PC-9 (cell line): ENCODE measurements around the gene MIGA2. TPM values are rescaled to one million over a fixed set of nuclear protein-coding genes. Genes with fewer than 3 reads are reported as not detected.

ENCODE experiments used
- BruUV-seq: library from RNA; stranded (reverse); fragments of 400-500 nt; replicated peaks from 2 replicates; lab custom pipeline; 2021; lab: Mats Ljungman, UMichigan
- CTCF ChIA-PET: fragments of 300-600 bp; sonication (Branson Sonifier 250); formaldehyde crosslinking; loops from one replicate; lab custom pipeline; 2022; ENCODE audit warnings: antibody characterized with exemption; lab: Charles Lee
- POLR2A ChIA-PET: fragments of 300-600 bp; sonication (Branson Sonifier 250); formaldehyde crosslinking; loops from one replicate; lab custom pipeline; 2022; ENCODE audit warnings: antibody characterized with exemption; ENCODE audit not compliant: unreplicated experiment; lab: Charles Lee
- DNase-seq, 2 experiments: peaks; one replicate each; pipeline versions ENCODE4 v3.0.0 to v3.0.0-alpha.2; 2015 to 2022; ENCODE audit warnings: mixed read lengths in 1 of 2
- H2AFZ ChIP-seq: fragments of 200-600 bp; sonication (generic); 2 replicates; pipeline ENCODE4 v1.8.1; 2017; ENCODE audit warnings: antibody characterized with exemption
- H3F3A ChIP-seq: fragments of 200-600 bp; sonication (generic); 2 replicates; pipeline ENCODE4 v1.8.1; 2017; ENCODE audit warnings: antibody characterized with exemption, mild to moderate bottlenecking, low read depth; ENCODE audit not compliant: insufficient read depth
- H3K27ac ChIP-seq: fragments of 200-600 bp; sonication (generic); 2 replicates; pipeline ENCODE4 v1.6.1; 2016; ENCODE audit warnings: mixed run types
- H3K27me3 ChIP-seq: fragments of 200-600 bp; sonication (generic); 2 replicates; pipeline ENCODE4 v1.6.1; 2016; ENCODE audit warnings: low read depth, mixed run types; ENCODE audit not compliant: insufficient read depth
- H3K36me3 ChIP-seq: fragments of 200-600 bp; sonication (generic); 2 replicates; pipeline ENCODE4 v1.6.1; 2016; ENCODE audit warnings: low read depth, mixed run types
- H3K4me1 ChIP-seq: fragments of 200-600 bp; sonication (generic); replicated peaks from 2 replicates; pipeline ENCODE4 v1.6.1; 2016; ENCODE audit warnings: mixed run types; ENCODE audit not compliant: insufficient read depth
- H3K4me2 ChIP-seq: fragments of 200-600 bp; sonication (generic); 2 replicates; pipeline ENCODE4 v1.6.1; 2017; ENCODE audit warnings: mixed run types
- H3K4me3 ChIP-seq: fragments of 200-600 bp; sonication (generic); 2 replicates; pipeline ENCODE4 v1.6.1; 2016; ENCODE audit warnings: mixed run types
- H3K79me2 ChIP-seq: fragments of 200-600 bp; sonication (generic); 2 replicates; pipeline ENCODE4 v1.6.1; 2017; ENCODE audit warnings: low read depth, mixed run types
- H3K9me2 ChIP-seq: fragments of 200-600 bp; sonication (generic); 2 replicates; pipeline ENCODE4 v1.8.1; 2017; ENCODE audit warnings: mild to moderate bottlenecking; ENCODE audit not compliant: insufficient read depth
- H3K9me3 ChIP-seq: fragments of 200-600 bp; sonication (generic); 2 replicates; pipeline ENCODE4 v1.8.1; 2016; ENCODE audit warnings: low read depth; ENCODE audit not compliant: insufficient read depth
- H4K20me1 ChIP-seq: fragments of 200-600 bp; sonication (generic); 2 replicates; pipeline ENCODE4 v1.8.1; 2017; ENCODE audit not compliant: insufficient read depth
- CTCF ChIP-seq: fragments of 200-600 bp; sonication (generic); conservative IDR thresholded peaks from 2 replicates; pipeline ENCODE4 v1.6.1; 2017; ENCODE audit warnings: mixed run types, antibody characterized with exemption, mild to moderate bottlenecking, moderate library complexity
- EZH2 ChIP-seq: fragments of 200-600 bp; sonication (generic); IDR thresholded peaks from 2 replicates; pipeline ENCODE4 v1.8.0; 2017; ENCODE audit warnings: antibody characterized with exemption, low read depth
- intact Hi-C: fragments of 100-400 bp; cut with micrococcal nuclease; formaldehyde crosslinking; loops from one replicate; pipeline ENCODE4 v1.10.0; 2022; ENCODE audit not compliant: unreplicated experiment
- total RNA-seq: library from RNA; stranded (reverse); gene quantifications from 2 replicates; pipeline ENCODE4 v1.2.3, GENCODE V29; 2021

MIGA2 gene
- total RNA-seq, 1 experiment from 2014 or later, result 40.7 TPM

- intact Hi-C loops, result loop anchor here (1.0 kb wide), 1 partner anchor 44 kb away; the partner anchor contains the start of gene DOLPP1
- TF ChIP-seq EZH2, result no peak
- TF ChIP-seq CTCF, result no peak
- Histone ChIP-seq H2AFZ (peak overlapping the region; percentile 88), H3K27me3 (no peaks in the 10 kb centered on the region), H3K9me2 (no peaks in the 10 kb centered on the region), H3K4me2 (peak overlapping the region; percentile 80), H3F3A (peaks cover 14% of the 10 kb centered on the region; the same call in 1 of the 2 replicates), H4K20me1 (no peaks in the 10 kb centered on the region), H3K4me1 (peaks cover 19% of the 10 kb centered on the region), H3K4me3 (peak overlapping the region; percentile 86), H3K36me3 (no peaks in the 10 kb centered on the region), H3K27ac (no peak overlapping the region), H3K79me2 (peaks cover 28% of the 10 kb centered on the region), H3K9me3 (no peaks in the 10 kb centered on the region)
- no TSS peak for BruUV-seq
- ChIA-PET POLR2A (interaction anchor here (0.5 to 1.0 kb wide), 3 partner anchors 14 to 207 kb away, joined by 3 to 6 read pairs (median 4); partner anchors contain the start of gene SPOUT1), CTCF (no interaction called here)
- no peak for DNase-seq
Measured at GRCh38 chr9:129036923-129037766, 719 bp downstream of the MIGA2 start.

- Histone ChIP-seq H3K9me2 (no peaks in the 10 kb centered on the region), H3K4me2 (peak overlapping the region; percentile 80), H4K20me1 (no peaks in the 10 kb centered on the region; the same call in 1 of the 2 replicates), H3K4me3 (peak overlapping the region; percentile 86; the same call in 1 of the 2 replicates), H3K79me2 (peaks cover 28% of the 10 kb centered on the region), H3K9me3 (no peaks in the 10 kb centered on the region), H3K4me1 (peaks cover 19% of the 10 kb centered on the region), H3K36me3 (no peaks in the 10 kb centered on the region), H3K27me3 (no peaks in the 10 kb centered on the region), H3K27ac (no peak overlapping the region), H3F3A (peaks cover 14% of the 10 kb centered on the region; the same call in 1 of the 2 replicates), H2AFZ (no peak overlapping the region)
- CTCF ChIA-PET, result no interaction called here
- DNase-seq, result no peak
- POLR2A ChIA-PET, result no interaction called here
- no TSS peak for BruUV-seq
- intact Hi-C loops, result no loop called here
- TF ChIP-seq CTCF, result no peak
- TF ChIP-seq EZH2, result no peak
Measured at GRCh38 chr9:129037767-129038098, 1.3 kb downstream of the MIGA2 start.

GRCh38 chr9:129038109-129038852 lies 1.9 kb downstream of the MIGA2 start:
- H4K20me1 ChIP-seq, result no peaks in the 10 kb centered on the region; the same call in 1 of the 2 replicates
- no peak overlapping the region for H2AFZ ChIP-seq
- H3K9me2 ChIP-seq, result no peaks in the 10 kb centered on the region
- POLR2A ChIA-PET, result no interaction called here
- H3K9me3 ChIP-seq, result no peaks in the 10 kb centered on the region
- H3F3A ChIP-seq, result peaks cover 9% of the 10 kb centered on the region; the same call in 1 of the 2 replicates
- no peak overlapping the region for H3K27ac ChIP-seq
- peak overlapping the region; percentile 80 for H3K4me2 ChIP-seq
- H3K4me1 ChIP-seq, result peaks cover 19% of the 10 kb centered on the region
- peaks cover 28% of the 10 kb centered on the region for H3K79me2 ChIP-seq
- TSS peak; percentile 24 for BruUV-seq
- DNase-seq, result no peak
- CTCF ChIA-PET, result interaction anchor here (0.6 to 1.1 kb wide), 3 partner anchors 8 to 444 kb away, joined by 3 to 6 read pairs (median 3); partner anchors contain the start of gene SH3GLB2
- TF ChIP-seq EZH2 (no peak), CTCF (no peak)
- H3K4me3 ChIP-seq, result peak overlapping the region; percentile 86; the same call in 1 of the 2 replicates
- H3K27me3 ChIP-seq, result no peaks in the 10 kb centered on the region
- intact Hi-C loops, result no loop called here
- no peaks in the 10 kb centered on the region for H3K36me3 ChIP-seq
